ENCODE measurements around the gene ARHGAP35. TPM values are rescaled to one million over a fixed set of nuclear protein-coding genes. Genes with fewer than 3 reads are reported as not detected.

Gene ARHGAP35
- total and polyA plus RNA-seq, 2 experiments from 2014 or later, result 13.6 to 57.7 TPM

- H3K4me1 Mint-ChIP-seq, result peaks cover 5% of the 10 kb centered on the region
- no peak for TF ChIP-seq ZNF462 (CRISPR knock-in tag; IDR thresholded peaks at IDR 0.05)
- no peak for TF ChIP-seq ETS1 (IDR thresholded peaks at IDR 0.05)
- no peak for TF ChIP-seq EZH2 (IDR thresholded peaks at IDR 0.05; ENCODE audit: low read depth, unreplicated experiment)
- TF ChIP-seq, protein P1, sequence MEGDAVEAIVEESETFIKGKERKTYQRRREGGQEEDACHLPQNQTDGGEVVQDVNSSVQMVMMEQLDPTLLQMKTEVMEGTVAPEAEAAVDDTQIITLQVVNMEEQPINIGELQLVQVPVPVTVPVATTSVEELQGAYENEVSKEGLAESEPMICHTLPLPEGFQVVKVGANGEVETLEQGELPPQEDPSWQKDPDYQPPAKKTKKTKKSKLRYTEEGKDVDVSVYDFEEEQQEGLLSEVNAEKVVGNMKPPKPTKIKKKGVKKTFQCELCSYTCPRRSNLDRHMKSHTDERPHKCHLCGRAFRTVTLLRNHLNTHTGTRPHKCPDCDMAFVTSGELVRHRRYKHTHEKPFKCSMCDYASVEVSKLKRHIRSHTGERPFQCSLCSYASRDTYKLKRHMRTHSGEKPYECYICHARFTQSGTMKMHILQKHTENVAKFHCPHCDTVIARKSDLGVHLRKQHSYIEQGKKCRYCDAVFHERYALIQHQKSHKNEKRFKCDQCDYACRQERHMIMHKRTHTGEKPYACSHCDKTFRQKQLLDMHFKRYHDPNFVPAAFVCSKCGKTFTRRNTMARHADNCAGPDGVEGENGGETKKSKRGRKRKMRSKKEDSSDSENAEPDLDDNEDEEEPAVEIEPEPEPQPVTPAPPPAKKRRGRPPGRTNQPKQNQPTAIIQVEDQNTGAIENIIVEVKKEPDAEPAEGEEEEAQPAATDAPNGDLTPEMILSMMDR (conservative IDR thresholded peaks at IDR 0.05; ENCODE audit: low read depth in 2 of 2), result peak in 1 of 2 experiments; percentile 12; a peak in 2 of 4 replicates
- no peak for TF ChIP-seq REST (IDR thresholded peaks at IDR 0.05; ENCODE audit: unreplicated experiment)
- TF ChIP-seq ZNF114 (CRISPR knock-in tag; IDR thresholded peaks at IDR 0.05), result no peak
- no peak overlapping the region for H3K4me3 ChIP-seq
- no peaks in the 10 kb centered on the region for H3K9me2 ChIP-seq (ENCODE audit: insufficient read depth)
- no peaks in the 10 kb centered on the region for H4K20me1 ChIP-seq (replicated peaks; ENCODE audit: insufficient read depth)
- H3K27ac ChIP-seq (ENCODE audit: low read depth), result no peak overlapping the region
- peaks cover 2% of the 10 kb centered on the region for H3K27me3 Mint-ChIP-seq (ENCODE audit: insufficient read depth, low read depth, poor library complexity)
- no peaks in the 10 kb centered on the region for H3K36me3 ChIP-seq (ENCODE audit: insufficient read depth)
- H3K27me3 ChIP-seq (ENCODE audit: insufficient read depth), result no peaks in the 10 kb centered on the region
- H3K27ac Mint-ChIP-seq, result no peak overlapping the region
- H3K9me3 Mint-ChIP-seq, result no peaks in the 10 kb centered on the region; the same call in 2 of the 3 replicates
- H3F3A ChIP-seq (replicated peaks; ENCODE audit: low read depth), result no peaks in the 10 kb centered on the region
- H3K4me1 ChIP-seq (ENCODE audit: insufficient read depth), result no peaks in the 10 kb centered on the region
- DNase-seq (ENCODE audit: low spot score), result no peak
- no peak for ATAC-seq
- H2AFZ ChIP-seq, result no peak overlapping the region
- H3K4me2 ChIP-seq, result no peak overlapping the region
- H3K4me3 Mint-ChIP-seq, result no peak overlapping the region
- H3K79me2 ChIP-seq (replicated peaks; ENCODE audit: insufficient read depth), result no peaks in the 10 kb centered on the region
- no peaks in the 10 kb centered on the region for H3K36me3 Mint-ChIP-seq (ENCODE audit: low read depth)
These were observed 37.7 kb upstream of the ARHGAP35 start for GRCh38 chr19:46823049-46823448.
